Stimulated activated CD8-positive, alpha-beta memory T cell treated with anti-CD3 and anti-CD28 coated beads, Interleukin-2, amount 100 ng/mL, for 48 hours (primary cell): Measurements from ENCODE around the gene TEX13B.
"Not testable (repeated sequence)": the region's sequence is repeated elsewhere in the genome, so short reads cannot be mapped to it uniquely, and the experiment has no call there.

ENCODE experiments used
- DNase-seq, 2 donors: peaks; one replicate each; pipeline ENCODE4 v3.0.0-alpha.2; 2020; ENCODE audit warnings: low read depth in 2 of 2

Gene TEX13B, protein sequence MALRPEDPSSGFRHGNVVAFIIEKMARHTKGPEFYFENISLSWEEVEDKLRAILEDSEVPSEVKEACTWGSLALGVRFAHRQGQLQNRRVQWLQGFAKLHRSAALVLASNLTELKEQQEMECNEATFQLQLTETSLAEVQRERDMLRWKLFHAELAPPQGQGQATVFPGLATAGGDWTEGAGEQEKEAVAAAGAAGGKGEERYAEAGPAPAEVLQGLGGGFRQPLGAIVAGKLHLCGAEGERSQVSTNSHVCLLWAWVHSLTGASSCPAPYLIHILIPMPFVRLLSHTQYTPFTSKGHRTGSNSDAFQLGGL

DNA sequence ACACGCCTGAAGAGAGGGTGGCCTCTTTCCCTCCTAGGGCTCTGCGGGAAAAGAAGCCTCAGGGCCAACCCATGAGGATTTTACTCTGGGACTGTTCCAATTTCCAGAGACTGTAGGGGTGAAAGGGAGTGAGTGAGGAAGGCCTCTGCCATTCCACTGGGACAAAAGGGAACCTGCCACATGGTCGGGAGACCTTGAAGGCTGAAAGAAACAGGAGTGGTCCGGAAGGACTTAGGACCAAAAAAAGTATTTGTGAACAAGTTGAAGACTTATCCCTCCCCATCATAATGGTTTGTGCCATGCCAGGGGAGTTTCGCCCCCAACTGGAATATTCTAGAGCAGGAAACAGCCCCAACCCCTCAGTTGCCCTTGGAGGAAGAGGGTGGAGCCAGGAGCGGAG is at the start of gene TEX13B:
TEX13B (minus strand) TSS at position 15 of the 400 bp plus-strand sequence. CDS start 243 bp downstream, outside the sequence.
- DNase-seq, result no peak

DNA sequence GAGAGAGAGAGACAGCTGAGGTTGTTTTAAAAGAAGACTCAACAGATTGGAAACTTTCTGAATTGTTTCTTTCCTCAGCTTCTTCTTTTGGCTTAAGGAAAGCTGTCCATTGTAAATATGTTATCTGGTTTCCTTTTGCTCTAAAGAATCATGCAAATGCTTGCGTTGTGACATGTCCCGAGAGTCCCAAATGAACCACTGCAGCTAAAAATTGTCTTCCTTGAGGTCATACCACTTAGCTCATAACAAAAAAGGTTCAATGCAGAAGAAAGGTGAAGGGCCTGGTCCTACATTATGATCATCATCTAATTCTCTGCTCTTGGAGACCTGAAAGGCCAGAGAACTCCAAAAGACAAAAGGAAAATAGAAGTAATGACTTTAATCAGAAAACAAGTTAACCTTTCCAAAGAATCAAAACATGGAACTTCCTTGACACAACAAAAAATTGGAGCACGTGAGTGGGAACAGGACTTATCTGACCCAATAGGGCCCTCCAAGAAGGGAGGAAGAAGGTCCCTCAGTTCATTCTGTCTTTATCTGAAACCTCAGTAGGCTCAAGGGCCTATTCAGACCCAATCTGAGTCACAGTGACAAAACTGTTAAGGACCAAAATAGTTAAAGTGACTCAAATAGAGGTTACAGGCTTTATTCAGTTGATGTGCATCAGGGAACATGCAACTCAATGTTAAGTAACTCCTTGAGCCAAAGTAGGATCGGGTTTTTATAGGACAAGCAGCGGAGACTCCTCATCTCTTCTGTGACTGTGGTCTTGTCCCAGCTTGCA is 48.0 kb upstream of the TEX13B start:
- no peak for DNase-seq

DNA sequence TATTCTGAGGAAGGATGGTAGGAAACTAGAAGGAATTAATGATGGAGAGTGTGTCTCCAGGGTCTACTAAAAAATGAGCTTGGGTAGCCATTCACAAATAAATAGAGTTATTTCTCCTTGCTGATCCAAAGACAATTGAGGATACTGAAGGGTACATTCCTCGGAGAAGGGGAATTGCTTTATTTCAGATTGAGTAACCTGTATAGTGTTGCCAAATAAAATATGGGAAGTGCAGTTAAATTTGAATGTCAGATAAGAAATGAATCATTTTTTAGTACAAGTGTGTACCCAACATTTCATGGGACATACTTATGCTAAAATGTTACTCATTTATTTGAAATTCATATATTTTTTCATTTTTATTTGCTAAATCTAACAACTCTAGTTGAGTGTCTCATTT is 46.7 kb upstream of the TEX13B start:
- DNase-seq, result no peak

DNA sequence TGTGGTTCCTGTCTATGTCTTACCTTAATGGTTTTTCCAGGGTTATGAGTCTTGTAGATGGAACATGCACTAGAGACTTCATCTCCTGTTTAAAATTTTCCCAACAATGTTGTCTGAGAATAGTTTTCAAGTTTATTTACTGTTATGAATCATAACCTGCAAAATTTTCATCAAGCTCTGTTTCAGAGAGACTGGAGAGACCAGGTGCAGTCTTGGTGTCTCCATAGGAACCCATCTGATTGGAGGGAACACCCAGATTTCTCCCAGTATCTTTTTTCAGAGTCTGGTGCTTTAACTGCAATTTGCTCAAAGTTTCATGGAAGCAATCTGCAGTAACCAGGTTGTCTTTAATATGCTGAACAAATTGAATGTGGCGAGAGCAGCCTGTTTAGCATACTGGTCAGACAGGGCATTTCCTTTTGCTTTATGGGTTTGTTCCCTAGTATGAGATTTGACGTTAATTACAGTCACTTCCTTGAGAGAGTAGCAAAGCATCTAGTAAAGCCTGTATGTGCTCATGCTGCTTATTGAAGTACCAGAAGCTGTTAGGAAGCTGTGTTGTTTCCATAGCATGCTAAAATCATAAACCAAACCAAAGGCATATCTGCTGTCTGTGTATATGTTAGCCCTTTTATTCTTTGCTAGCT is 43.9 kb upstream of the TEX13B start:
- DNase-seq, result no peak

DNA sequence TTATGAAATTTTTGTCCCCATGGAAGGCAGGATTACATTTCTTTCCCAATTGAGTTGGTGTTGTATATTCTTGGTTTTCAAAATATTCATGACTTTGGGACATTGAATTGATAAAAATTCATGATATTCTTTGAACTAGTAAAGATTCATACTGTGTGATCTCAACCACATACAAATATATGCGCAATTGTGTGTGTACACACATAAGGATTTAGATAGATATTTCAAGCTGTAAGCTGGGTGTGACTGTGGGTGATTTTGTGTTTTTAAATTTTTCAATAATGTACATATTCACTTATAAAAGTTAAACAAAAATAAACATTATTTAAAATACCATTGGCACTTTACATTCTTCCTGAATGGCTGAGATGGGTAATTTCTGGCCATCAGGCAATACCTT is 43.2 kb upstream of the TEX13B start:
- DNase-seq, result no peak

DNA sequence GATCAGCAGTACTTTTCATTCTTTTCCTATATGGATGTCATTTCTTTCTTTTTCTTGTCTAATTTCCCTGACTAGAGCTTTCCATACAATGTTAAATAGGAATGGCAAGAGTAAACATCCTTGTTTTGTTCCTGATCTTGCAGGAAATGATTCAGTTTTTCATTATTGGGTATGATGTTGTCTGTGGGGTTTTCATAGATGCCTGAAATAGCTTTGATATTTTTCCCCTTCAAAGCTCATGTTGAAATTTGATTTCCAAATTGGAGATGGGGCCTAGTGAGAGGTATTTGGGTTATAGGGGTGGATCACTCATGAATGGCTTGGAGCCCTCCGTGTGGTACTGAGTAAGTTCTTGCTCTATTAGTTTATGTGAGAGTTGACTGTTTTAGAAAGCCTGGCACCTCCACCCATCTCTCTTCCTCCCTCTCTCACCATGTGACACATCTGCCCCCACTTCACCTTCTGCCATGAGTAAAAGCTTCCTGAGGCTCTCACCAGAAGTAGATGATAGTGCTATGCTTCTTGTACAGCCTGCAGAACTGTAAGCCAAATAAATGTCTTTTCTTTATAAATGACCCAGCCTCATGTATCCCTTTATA is 40.4 kb upstream of the TEX13B start:
- DNase-seq, result no peak

DNA sequence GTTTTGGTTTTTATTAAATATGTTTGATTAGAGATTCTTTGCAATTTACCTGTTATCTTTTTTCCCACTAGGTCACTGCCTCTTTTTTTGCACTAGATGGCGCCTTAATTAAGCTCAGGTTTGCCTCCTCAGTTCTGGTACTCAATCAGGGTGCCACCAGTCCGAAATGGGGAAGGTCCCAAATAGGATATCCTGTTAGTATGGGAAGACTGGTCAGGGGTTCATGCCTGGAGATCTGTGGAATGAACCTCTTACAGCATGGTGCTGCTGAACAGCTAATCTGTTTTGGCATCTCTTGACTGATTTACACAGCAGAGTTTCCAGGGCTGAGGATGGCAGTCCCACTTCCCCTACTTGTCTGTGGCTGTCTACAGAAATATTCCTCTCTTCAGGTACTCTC is 38.5 kb upstream of the TEX13B start:
- DNase-seq, result no peak

DNA sequence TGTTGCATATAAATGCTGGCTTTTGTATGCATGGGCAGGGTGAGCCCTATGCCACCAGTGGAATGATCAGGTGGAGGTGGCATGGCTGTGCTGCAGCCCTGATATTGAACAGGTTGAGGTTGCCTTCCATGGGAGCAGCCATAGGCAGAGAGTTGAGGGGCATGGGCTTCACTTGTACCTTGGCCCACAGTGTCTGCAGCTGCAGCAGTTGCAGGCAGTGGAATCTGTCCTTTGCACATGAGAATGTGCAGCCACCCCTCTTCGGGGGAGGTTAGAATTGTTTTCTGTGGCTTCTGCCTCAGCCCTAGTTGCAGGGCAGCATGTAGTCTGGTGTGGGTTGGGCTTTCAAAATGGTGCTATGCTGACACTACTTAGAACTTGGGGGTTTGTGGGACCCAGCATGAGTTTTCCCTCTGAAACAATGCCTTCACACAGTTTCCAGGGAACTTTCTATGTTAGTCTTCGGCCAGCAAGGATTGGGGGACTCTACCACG is 37.3 kb upstream of the TEX13B start:
- no peak for DNase-seq

DNA sequence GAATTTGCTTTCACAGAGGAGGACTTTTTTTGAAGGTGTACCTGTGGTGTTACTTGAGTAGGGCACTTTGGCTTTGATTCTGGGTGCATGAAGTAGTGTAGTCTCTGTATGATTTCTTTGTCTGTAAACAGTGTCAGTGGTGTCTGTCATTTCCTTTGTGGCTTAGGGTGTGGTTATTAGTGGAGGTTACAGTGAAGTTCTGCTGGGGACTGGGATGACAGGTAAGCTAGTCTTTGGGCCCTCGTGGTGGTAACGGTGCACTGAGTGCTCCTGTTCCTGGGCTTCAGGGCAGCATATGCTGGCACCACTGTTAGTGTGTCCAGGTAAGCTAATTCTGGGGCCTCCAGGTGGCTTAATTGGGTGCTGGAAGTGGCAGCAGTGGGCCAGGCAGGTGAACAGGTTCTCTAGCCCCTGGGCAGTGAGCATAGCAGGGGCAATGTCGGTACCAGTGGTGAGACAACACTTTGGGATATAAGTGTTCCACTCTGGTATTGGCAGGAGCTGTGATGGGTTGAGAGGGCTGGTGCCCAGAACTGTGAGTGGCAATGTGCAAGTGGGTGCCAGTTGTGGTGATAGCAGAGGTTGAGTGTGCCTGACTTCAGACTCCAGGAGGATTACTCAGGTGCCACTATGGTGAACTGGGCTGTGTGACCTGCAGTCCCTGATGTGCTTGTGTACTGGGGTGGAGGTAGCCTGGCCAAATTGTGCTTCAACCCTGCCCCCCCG is 36.6 kb upstream of the TEX13B start:
- DNase-seq, result no peak

DNA sequence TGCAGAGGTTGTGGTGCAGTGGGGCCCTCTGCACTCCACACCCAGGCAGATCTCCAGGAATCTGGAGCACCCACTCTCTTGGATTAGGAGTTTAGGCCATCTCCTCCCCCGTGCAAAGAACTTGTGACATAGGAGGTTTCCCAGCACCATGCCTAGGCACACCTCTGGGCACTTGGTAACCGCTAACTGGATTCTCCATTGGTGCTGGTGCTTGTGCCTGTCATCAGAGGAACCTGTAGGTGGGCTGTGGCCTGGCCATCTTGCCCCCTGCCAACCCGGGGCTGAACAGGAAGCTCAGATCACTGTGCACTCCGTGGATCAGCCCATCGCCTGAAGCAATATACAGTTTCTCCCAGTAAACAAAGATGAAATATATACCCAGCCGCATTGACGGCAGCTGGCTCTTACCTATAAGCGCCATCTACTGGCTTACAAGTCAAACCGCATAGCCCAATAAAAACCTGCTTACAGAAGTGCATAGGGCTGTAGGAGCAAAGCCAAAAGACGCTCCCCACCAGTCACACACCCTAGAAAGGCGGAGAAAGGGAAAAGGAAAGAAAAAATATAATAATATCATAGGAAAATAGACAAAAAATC is 19.1 kb upstream of the TEX13B start:
- no peak for DNase-seq

DNA sequence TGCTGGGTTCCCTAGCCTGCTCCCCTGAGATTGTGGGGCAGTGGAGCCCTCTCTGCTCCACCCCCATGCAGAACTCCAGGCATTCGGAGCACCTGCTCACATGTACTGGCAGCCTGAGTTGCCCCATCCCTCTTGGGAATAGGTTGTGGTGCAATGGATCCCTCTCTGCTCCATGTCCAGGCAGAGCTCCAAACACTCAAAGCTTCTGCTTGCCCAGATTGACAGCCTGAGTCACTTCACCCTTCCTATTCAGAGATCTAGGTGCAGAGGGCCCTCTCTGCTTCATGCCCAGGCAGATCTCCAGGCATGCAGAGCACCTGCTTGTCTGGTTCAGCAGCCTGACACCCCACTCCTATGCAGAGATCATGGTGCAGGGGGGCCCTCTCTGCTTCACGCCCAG is 18.6 kb upstream of the TEX13B start:
- DNase-seq, result no peak

DNA sequence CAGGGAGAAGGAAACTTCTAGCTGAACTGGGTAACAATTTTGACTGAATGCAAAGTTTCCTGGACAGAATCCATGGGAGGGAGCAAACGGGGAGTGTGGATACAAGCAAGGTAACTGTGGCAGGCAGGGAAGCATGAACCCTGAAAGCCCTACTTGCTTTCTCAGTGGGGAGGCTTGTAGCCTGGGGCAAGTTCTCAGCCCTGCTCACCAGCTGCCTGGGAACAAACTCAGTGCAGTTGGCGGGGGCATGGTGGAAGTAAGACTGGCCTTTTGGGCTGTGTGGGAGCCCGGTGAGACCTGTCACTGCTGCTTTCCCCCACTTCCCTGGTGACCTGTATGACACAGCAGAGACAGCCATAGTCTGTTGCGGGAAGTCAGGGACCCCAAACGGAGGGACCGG is 14.0 kb upstream of the TEX13B start:
- no peak for DNase-seq

DNA sequence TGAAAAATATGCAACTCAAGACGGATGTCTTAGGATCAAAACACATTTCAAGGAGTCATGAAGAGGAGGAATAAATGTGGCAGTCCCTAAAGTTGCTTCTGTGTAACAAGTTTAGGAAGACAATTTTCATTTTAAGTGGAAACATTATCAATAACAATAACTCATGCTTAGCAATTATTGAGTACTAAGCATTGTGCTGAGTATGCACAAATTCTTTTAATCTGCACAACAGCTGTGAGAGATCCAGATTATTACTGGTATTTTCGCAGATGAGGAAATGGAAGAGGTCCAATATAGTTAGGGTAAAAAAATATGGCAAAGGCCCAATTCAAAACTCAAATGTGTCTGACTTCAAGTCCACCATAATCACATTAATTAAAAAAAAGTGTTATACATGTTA is 2.9 kb upstream of the TEX13B start:
- no peak for DNase-seq

DNA sequence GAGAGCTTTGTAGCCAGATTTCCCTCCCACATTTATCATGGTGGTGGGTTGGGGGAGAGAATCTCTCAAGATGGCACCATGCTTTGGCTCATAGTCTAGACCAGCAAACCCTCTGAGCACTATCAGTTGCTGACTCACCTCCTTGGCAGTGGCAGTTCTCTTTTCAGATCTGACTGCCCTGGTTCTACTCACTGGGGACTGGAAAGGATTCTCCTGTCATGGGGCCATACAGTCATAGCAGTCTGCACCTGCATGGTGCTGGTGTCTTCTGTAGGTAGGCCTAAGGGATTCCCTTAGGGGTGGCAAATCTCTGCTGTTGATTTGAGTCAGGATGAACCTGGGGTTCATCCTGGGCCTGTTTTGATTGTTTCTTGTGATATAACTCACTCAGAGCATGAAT is 2.6 kb downstream of the TEX13B start:
- no peak for DNase-seq

DNA sequence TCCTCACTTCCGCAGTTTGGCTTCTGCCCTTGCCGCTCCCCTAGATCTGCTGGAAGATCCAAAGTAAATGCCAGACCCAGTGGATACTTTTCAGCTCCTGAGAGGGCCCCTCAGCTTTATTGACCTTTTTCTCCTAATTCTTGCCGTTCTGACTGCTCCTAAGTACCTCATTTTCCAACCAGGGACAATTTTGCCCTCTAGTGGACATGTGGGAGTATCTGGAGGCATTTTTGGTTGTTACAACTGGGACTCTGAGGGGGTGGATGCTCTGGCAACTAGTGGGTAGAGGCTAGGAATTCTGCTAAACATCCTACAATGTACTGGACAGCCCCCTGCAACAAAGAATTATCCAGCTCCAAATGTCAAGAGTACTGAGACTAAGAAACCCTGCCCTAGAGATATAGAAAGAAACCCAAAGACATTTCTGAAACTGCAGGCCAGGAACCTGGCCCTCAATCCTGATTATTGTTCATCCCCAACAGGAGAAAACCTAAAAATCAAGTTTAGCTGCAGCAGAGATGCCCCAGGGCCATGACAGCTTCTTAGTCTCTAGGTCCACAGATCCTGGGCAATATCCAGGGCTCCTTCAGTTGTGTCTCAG is 3.4 kb downstream of the TEX13B start:
- no peak for DNase-seq

DNA sequence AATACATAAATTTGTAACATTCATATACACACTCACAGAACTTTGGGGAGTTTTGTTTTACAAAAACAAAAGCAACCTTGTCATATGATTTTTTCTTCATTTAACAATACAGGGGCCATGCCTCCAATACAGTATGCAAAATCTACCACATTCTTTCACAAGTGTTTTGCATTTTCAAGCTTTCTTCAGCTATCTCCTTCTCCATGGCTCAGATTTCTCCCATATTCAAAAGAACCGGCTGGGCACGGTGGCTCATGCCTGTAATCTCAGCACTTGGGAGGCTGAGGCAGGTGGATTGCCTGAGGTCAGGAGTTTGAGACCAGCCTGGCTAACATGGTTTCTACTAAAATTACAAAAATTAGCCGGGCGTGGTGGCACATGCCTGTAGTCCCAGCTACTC is 4.1 kb downstream of the TEX13B start:
- no peak for DNase-seq

DNA sequence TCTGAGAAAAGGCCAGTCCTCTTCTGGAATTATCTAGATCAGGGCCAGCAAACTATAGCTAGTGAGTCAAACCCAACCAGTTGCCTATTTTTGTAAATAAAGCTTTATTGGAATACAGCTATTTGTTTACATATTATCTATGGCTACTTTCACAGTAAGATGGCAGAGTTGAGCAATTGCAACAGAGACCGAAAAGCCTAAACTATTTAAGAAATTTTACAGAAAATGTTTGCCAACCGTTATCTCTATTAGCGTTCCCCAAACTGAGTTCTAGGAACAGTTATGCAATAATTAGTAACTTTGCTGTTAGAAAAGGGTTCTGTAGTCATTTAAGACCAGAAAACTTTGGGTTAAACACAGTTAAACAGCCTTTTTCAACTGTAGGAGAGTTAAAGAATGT is 10.5 kb downstream of the TEX13B start:
- DNase-seq, result no peak

DNA sequence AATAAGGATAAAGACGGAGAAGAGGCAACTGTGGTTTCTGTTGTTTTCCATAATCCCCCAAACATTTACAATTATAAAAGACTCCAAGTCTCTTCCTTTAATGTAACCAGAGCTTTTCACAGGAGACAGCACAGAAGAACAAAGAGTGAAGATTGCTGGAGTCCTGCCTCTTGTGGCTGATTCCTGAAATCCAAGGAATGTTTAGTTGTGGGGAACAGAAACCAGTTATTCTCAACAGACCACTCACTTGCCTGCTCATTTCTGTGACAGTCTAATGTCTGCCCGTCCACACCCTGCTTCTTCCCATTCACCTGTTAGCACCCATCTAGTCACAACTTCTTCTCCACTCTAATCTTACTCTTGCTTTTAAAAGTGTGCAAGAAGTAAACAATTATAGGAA is 12.1 kb downstream of the TEX13B start:
- no peak for DNase-seq

DNA sequence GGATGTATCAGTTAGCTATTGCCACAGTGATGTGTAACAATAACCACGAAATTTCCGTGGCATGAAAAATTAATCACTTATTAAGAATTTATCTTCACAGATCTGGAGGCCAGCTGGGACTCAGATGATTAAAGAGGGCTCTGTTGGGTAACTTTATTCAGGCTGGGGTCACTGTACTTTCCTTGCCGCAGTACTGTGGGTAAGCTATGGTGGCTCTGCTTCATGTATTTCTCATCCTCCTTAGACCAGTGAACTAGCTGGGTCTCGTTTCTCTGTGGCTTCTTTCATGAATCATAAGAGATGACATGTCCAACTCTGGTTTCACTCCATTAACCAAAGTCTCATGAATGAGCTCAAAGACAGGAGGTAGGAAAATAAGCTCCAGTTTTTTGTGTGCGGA is 13.5 kb downstream of the TEX13B start:
- no peak for DNase-seq

DNA sequence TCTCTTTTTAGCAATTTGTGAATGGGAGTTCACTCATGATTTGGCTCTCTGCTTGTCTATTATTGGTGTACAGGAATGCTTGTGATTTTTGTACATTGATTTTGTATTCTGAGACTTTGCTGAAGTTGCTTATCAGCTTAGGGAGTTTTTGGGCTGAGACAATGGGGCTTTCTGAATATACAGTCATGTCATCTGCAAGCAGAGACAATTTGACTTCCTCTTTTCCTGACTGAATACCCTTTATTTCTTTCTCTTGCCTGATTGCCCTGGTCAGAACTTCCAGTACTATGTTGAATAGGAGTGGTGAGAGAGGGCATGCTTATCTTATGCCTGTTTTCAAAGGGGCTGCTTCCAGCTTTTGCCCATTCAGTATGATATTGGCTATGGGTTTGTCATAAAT is 26.8 kb downstream of the TEX13B start:
- DNase-seq, result not testable (repeated sequence)

DNA sequence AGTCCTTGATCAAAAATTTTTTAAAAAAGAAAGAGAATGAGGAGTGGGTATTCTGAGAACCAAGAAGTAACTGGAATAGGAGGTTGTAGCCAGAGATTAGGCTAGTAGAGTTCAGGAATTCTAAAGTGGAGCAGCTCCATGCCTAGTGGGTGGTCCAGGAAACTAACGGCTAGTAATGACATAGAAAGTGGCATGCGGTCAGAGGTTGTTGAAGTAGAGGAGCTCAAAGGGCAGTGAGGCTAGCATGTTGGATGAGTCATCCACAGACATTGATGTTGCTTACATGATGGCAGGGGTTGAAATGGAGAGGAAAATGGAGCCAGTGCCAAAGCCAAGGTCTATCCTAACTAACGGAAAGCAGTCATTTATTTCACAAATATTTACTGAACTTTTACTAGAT is 42.1 kb downstream of the TEX13B start:
- no peak for DNase-seq
